AG08396 (cell line): ENCODE results near the gene BMP8B.
"Not testable (repeated sequence)": the region's sequence is repeated elsewhere in the genome, so short reads cannot be mapped to it uniquely, and the experiment has no call there.

Experiments
- DNase-seq: peaks from one replicate; pipeline ENCODE4 v3.0.0; 2012; ENCODE audit warnings: low spot score, mixed read lengths

Gene BMP8B

DNA sequence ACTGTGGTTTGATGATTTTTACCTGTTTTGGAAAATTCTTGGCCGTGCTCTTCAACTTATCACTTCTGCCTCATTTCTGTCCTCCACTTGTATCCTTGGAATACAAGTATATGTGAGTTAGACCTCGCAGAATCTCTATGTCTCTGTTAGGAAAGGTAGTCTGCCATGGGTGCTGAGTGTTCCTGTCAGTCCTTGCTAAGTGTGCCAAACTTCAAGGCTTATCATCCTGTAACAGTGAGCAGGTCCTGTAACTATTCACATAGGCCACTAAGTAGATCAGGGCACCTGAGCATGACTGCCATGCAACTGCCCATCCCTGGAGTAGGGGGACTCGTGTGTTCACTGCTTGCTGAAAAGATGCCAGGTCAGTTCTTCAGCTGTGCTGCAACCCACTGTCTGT is 24.2 kb upstream of the BMP8B start:
- no peak for DNase-seq

DNA sequence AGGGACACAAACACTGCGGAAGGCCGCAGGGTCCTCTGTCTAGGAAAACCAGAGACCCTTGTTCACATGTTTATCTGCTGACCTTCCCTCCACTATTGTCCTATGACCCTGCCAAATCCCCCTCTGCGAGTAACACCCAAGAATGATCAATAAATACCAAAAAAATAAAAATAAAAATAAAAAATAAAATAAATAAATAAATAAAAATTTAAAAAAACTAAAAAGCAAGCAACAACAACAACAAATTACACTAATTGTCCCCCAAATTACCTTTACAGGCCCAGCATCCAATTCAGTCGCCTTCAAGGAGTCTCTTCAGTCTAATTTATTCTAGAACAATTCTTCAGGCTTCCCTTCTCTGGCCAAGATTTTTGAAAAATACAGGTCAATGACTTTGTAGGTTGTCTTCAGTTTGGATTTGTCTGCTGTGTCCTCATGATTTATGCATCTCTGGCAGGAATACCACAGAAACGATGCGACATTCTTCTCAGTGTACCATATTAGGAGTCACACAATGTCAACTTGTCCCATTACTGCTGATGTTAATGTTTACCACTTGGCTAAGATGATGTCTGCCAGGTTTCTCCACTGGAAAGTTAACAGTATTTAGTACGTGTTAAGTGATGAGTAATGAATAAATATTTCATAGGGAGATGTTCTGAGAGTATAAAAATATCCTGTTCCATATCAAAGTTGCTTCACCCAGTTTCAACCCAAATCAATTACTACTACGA is 20.3 kb upstream of the BMP8B start:
- no peak for DNase-seq

DNA sequence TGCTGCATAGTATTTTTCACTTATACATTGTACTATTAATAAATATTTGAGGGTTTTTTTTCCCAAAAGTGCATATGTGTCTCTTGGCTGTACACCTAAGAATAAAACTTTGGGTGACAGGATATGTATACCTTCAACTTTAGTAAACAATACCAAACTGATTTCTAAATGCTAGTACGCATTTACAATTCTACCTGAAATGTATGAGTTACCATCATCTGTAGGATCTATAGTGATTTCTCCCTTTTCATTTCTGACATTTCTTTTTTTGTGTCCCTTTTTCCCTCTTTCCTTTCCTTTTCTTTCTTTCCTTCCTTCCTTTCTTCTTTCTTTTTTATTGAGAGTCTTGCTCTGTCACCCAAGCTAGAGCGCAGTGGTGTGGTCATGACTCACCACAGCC is 16.7 kb upstream of the BMP8B start:
- no peak for DNase-seq

DNA sequence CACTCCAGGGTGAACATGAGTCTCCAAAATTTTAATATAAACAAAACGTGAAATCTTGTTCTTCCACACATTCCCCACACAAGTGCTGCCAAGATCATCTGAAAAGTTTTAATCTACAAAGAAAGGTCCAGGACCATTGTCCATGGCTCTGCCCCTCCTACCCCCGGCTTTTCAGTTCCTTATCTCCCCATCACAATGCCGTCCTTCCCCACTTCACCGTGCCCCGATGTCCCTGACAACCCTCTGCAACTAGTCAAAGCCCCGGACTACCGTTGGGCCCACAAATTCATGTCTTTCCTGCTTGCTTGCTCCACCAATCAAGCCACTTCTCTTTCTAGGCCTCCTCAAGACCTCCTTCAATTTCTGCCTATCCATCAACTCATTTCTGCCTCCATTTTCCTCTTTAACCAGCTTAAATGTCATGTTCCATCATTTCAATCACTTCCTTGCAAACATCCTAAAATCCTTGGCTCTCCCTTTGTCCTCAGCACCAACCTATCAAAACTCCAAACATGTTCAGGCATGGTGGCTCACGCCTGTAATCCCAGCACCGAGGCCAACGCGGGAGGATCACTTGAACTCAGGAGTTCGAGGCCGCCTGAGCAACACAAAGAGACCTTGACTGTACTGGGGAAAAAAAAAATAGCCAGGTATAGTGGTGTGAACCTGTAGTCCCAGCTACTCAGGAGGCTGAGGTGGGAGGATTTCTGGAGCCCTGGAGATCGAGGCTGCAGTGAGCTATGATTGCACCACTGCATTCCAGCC is 14.0 kb upstream of the BMP8B start:
- no peak for DNase-seq

GRCh38 chr1:39800471-39800835 is 11.8 kb upstream of the BMP8B start:
- no peak for DNase-seq

DNA sequence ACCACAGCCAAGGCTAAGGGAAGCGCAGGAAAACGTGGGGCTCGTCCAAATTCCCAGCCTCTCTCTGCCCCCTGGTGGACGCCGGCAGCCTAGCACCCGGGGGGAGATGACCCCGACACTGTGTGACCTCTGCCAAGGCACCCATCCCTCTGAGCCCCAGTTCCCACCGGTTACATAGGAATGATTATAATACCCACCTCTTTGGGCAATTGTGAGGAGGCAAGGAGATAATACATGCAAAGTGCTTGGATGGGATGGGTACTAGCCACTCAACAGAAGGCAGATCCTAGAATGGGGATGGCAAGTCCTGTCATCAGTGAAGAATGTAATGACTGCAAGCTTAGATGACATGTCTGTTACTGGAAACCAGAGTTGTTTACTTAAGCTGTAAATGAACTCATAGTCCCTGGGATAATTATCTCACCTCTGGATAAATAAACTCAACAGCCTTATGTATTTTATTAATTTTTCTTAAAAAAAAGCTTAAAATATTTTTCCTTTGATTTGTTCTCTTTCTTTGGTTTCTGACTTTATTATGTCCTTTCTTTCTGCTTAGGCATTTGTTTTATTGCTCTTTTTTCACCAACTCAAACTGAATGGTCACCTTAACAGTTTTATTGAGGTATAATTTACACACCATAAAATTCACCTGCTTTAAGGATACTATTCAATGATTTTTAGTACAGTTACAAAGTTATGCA is 11.3 kb upstream of the BMP8B start:
- DNase-seq: peak; percentile 87

DNA sequence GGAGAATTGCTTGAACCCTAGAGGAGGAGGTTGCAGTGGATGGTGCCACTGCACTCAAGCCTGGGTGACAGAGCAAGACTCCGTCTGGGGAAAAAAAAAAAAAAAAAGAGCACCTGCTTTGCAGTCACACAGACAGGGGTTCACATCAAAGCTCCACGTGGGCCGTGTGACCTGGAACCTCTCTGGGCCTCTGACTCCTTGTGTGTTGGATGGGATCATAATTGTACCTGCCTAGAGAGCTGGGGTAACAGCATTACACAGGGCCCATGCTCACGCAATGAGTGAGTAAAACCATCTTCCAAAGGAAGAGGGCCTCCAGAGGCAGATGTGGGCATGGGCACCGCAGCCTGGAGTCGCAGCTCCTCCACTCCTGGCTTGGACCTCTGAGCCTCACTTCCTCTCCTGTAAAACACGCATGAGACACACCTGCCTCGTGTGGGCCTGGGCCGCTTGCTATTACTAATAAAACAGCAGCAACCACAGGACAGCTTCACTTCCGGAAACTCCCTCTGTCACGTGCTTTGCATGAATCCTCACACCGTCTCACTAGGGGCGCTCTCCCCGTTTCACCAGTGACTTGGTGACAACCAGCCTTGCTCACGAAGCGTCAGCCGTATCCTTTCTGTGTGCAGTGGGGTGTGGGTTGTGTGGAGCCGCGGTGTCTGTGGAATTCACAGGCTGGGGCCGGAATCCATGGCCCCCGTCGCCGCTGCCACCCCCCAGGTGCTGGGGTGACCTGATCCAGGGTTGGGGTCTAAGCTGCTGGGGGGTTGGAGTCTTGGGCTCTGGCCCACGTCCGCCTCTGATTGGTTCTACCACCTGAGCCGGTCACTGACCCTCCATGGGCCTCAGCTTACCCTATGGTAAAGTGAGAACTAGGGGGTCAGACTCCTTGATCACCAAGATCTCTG is 10.4 kb upstream of the BMP8B start:
- not testable (repeated sequence) for DNase-seq

- DNase-seq: no peak
Measured at GRCh38 chr1:39795651-39796050, 7.0 kb upstream of the BMP8B start.

DNA sequence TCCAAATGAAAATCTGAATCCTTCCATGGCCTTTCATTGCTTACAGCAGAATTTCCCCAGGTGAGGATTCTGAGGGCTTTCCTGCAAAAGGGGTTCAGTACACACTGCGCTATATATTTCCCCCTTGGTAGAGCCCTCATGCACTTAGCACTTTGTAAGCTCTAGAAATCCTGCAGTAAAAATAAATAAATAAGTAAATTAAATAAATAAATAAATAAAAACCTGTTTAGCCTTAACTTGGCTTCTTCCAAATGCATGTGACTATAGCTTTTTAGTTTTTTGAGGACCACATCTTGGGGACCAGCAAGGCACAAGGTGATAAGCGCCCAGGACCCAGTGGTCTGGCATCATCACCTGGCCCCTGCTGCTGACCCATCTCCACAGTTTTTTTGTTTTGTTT is 3.2 kb upstream of the BMP8B start:
- DNase-seq: no peak

- no peak for DNase-seq
Measured at GRCh38 chr1:39789571-39790110, 976 bp upstream of the BMP8B start.

DNA sequence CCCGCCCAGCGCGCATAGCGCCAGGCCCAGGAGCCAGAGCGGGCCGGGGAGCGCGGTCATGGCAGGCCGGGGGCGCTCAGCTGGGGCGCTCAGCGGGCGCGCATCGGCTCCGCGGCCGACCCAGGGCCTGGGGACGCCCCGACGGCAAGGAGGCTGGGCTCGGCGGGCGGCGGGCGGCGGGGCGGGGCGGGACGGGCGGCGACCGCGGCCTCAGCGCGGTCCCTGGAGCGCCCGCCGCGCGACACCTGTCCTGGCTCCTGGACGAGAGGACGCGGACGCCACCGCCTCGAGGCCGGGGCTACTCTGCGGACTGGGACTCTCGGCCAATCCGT is 273 bp downstream of the BMP8B start:
- DNase-seq: no peak

GRCh38 chr1:39787964-39788363 is 701 bp downstream of the BMP8B start:
- not testable (repeated sequence) for DNase-seq

DNA sequence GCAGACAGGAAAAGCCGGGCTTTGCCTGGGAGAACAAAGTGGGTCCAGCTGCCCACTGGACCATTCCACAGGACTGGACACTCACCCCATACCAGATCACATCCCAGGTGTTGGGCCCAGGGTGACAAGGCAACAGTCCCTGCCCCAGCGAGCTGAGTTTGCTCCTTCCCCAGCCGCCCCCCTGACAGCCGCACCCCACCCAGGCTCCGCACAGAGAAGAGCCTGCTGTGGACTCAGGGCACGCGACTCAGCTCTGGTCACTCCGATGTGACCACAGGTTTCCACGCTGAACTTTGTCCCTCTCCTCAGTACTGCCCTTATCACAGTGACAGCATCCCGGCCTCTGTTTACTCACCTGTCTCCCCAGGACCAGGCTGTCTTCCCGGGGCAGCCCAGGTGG is 1.2 kb downstream of the BMP8B start:
- no peak for DNase-seq

- DNase-seq: not testable (repeated sequence)
Measured at GRCh38 chr1:39787108-39787375, 1.6 kb downstream of the BMP8B start.

GRCh38 chr1:39786303-39787107 is 2.2 kb downstream of the BMP8B start:
- not testable (repeated sequence) for DNase-seq

DNA sequence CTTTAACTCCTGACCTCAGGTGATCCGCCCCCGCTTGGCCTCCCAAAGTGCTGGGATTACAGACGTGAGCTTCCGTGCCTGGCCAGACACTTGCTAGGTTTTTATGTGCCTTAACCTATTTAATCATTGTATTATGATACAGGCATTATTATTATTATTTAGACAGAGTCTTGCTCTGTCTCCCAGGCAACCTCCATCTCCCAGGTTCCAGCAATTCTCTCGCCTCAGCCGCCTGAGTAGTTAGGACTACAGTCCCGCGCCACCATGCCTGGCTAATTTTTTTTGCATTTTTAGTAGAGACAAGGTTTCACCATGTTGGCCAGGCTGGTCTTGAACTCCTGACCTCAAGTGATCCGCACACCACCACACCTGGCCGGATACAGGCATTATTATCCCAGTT is 6.0 kb downstream of the BMP8B start:
- DNase-seq: not testable (repeated sequence)

- DNase-seq: no peak
Measured at GRCh38 chr1:39782103-39782502, 6.6 kb downstream of the BMP8B start.

- no peak for DNase-seq
Measured at GRCh38 chr1:39781349-39781715, 7.3 kb downstream of the BMP8B start.

- no peak for DNase-seq
Measured at GRCh38 chr1:39779821-39780220, 8.8 kb downstream of the BMP8B start.

DNA sequence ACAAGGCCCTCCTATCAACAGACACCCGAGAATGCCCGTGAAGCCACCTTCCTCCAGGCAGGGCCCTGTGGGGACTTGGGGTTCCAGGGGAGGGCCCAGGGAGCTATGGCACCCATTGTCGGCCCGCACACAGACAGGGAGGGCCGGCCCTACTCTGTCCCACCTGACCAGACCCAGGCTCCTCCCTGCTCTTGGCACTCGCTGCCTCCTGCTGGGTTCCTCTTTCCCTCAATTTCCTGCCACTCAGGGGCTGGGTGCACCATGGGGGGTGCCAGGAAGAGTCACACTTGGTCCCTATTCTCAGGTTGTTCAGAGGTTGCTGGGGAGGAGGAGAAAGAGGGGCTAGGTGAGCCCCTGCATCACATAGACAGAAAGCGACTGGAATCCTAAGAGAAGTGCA is 9.5 kb downstream of the BMP8B start:
- no peak for DNase-seq

- not testable (repeated sequence) for DNase-seq
Measured at GRCh38 chr1:39778463-39779099, 10.1 kb downstream of the BMP8B start.
